HUES64 (cell line): ENCODE measurements around the gene C1orf87.

Experiments
- H3K27ac ChIP-seq: 2 replicates; pipeline ENCODE4 v1.7.0; 2013; ENCODE audit warnings: low read depth, low read length, inconsistent platforms
- H3K27me3 ChIP-seq: 2 replicates; pipeline ENCODE4 v1.6.1; 2013; ENCODE audit warnings: mild to moderate bottlenecking, low read length; ENCODE audit not compliant: insufficient read depth
- H3K36me3 ChIP-seq: 2 replicates; pipeline ENCODE4 v1.6.1; 2013; ENCODE audit warnings: mild to moderate bottlenecking, low read length; ENCODE audit not compliant: insufficient read depth
- H3K4me1 ChIP-seq: 2 replicates; pipeline ENCODE4 v1.6.1; 2013; ENCODE audit warnings: mild to moderate bottlenecking, low read length, moderate library complexity; ENCODE audit not compliant: insufficient read depth
- H3K4me3 ChIP-seq: 2 replicates; pipeline ENCODE4 v1.5.1; 2013; ENCODE audit warnings: mild to moderate bottlenecking, low read length, moderate library complexity
- H3K9ac ChIP-seq: 2 replicates; pipeline ENCODE4 v1.6.1; 2013; ENCODE audit warnings: mild to moderate bottlenecking, low read depth, low read length
- H3K9me3 ChIP-seq: 2 replicates; pipeline ENCODE4 v1.6.1; 2013; ENCODE audit warnings: low read depth, low read length; ENCODE audit not compliant: insufficient read depth
- WGBS: fragments of 150-250, 120-280 bp; methylation state at CpG from one replicate; pipeline ENCODE4 v1.1.7; 2013; ENCODE audit warnings: missing lambda C conversion rate; 5-methylcytosine and 5-hydroxymethylcytosine counted together

Gene C1orf87

GRCh38 chr1:60034999-60035398, 38.6 kb downstream of the C1orf87 start:
- Histone ChIP-seq H3K9ac (no peak overlapping the region), H3K4me3 (no peak overlapping the region), H3K4me1 (no peaks in the 10 kb centered on the region), H3K9me3 (no peaks in the 10 kb centered on the region), H3K27ac (no peak overlapping the region), H3K36me3 (no peaks in the 10 kb centered on the region), H3K27me3 (no peaks in the 10 kb centered on the region)
- 80% methylated on average over 2 of the region's 2 CpGs for WGBS

- Histone ChIP-seq H3K27me3 (no peaks in the 10 kb centered on the region), H3K27ac (no peak overlapping the region), H3K4me1 (no peaks in the 10 kb centered on the region), H3K4me3 (no peak overlapping the region), H3K36me3 (no peaks in the 10 kb centered on the region), H3K9ac (no peak overlapping the region), H3K9me3 (no peaks in the 10 kb centered on the region)
- 100% methylated on average over 1 of the region's 1 CpG for WGBS
Observed at GRCh38 chr1:60033066-60033465, 40.5 kb downstream of the C1orf87 start.

- Histone ChIP-seq H3K27me3 (no peaks in the 10 kb centered on the region), H3K27ac (no peak overlapping the region), H3K36me3 (no peaks in the 10 kb centered on the region), H3K9ac (no peak overlapping the region), H3K4me3 (no peak overlapping the region), H3K9me3 (no peaks in the 10 kb centered on the region), H3K4me1 (no peaks in the 10 kb centered on the region)
- WGBS, result 92% methylated on average over 2 of the region's 3 CpGs
Observed at GRCh38 chr1:60031146-60031545, 42.4 kb downstream of the C1orf87 start.

GRCh38 chr1:60025552-60025951, 48.0 kb downstream of the C1orf87 start:
- H3K4me3 ChIP-seq, result no peak overlapping the region
- no peaks in the 10 kb centered on the region for H3K4me1 ChIP-seq
- H3K9me3 ChIP-seq, result no peaks in the 10 kb centered on the region
- H3K27ac ChIP-seq, result no peak overlapping the region
- H3K27me3 ChIP-seq, result no peaks in the 10 kb centered on the region
- H3K9ac ChIP-seq, result no peak overlapping the region
- no peaks in the 10 kb centered on the region for H3K36me3 ChIP-seq

GRCh38 chr1:60017508-60018205, 55.9 kb downstream of the C1orf87 start:
- no peaks in the 10 kb centered on the region; the same call in 1 of the 2 replicates for H3K4me1 ChIP-seq

GRCh38 chr1:60010690-60011089, 62.9 kb downstream of the C1orf87 start:
- H3K9ac ChIP-seq, result no peak overlapping the region
- no peaks in the 10 kb centered on the region for H3K9me3 ChIP-seq
- H3K27ac ChIP-seq, result no peak overlapping the region
- H3K27me3 ChIP-seq, result no peaks in the 10 kb centered on the region
- H3K4me3 ChIP-seq, result no peak overlapping the region
- WGBS, result no CpG with 5 or more reads among the region's 1 CpG
- no peaks in the 10 kb centered on the region; the same call in 1 of the 2 replicates for H3K4me1 ChIP-seq
- no peaks in the 10 kb centered on the region for H3K36me3 ChIP-seq

More at GRCh38 chr1:60017508-60018205, 55.9 kb downstream of the C1orf87 start:
- H3K36me3 ChIP-seq, result no peaks in the 10 kb centered on the region
- H3K9me3 ChIP-seq, result no peaks in the 10 kb centered on the region
- H3K4me3 ChIP-seq, result no peak overlapping the region
- H3K9ac ChIP-seq, result no peak overlapping the region
- no peaks in the 10 kb centered on the region for H3K27me3 ChIP-seq
- 97% methylated on average over 4 of the region's 4 CpGs for WGBS
- no peak overlapping the region for H3K27ac ChIP-seq

- no peak overlapping the region for H3K27ac ChIP-seq
- H3K4me3 ChIP-seq, result no peak overlapping the region
- no peaks in the 10 kb centered on the region for H3K27me3 ChIP-seq
- no peak overlapping the region for H3K9ac ChIP-seq
- H3K4me1 ChIP-seq, result no peaks in the 10 kb centered on the region
- no peaks in the 10 kb centered on the region for H3K9me3 ChIP-seq
- no peaks in the 10 kb centered on the region for H3K36me3 ChIP-seq
- WGBS, result 91% methylated on average over 4 of the region's 4 CpGs
Observed at GRCh38 chr1:60008500-60008899, 65.1 kb downstream of the C1orf87 start.

- H3K9me3 ChIP-seq, result no peaks in the 10 kb centered on the region
- no peak overlapping the region for H3K9ac ChIP-seq
- no peaks in the 10 kb centered on the region for H3K27me3 ChIP-seq
- WGBS, result 95% methylated on average over 3 of the region's 3 CpGs
- peaks cover 21% of the 10 kb centered on the region for H3K4me1 ChIP-seq
- no peak overlapping the region for H3K4me3 ChIP-seq
- no peak overlapping the region for H3K27ac ChIP-seq
- no peaks in the 10 kb centered on the region for H3K36me3 ChIP-seq
Observed at GRCh38 chr1:60000625-60001024, 72.9 kb downstream of the C1orf87 start.

- no peaks in the 10 kb centered on the region for H3K9me3 ChIP-seq
- H3K9ac ChIP-seq, result no peak overlapping the region
- H3K36me3 ChIP-seq, result no peaks in the 10 kb centered on the region
- WGBS, result 81% methylated on average over 2 of the region's 2 CpGs
- no peaks in the 10 kb centered on the region for H3K27me3 ChIP-seq
- no peak overlapping the region for H3K27ac ChIP-seq
- H3K4me1 ChIP-seq, result peaks cover 21% of the 10 kb centered on the region
- no peak overlapping the region for H3K4me3 ChIP-seq
Observed at GRCh38 chr1:59999746-60000145, 73.8 kb downstream of the C1orf87 start.

GRCh38 chr1:59999006-59999405, 74.6 kb downstream of the C1orf87 start:
- H3K4me1 ChIP-seq, result peaks cover 21% of the 10 kb centered on the region
- WGBS, result 100% methylated on average over 1 of the region's 3 CpGs

GRCh38 chr1:59997479-59998115, 76.0 kb downstream of the C1orf87 start:
- no peaks in the 10 kb centered on the region for H3K9me3 ChIP-seq
- H3K4me1 ChIP-seq, result peaks cover 21% of the 10 kb centered on the region
- no peak overlapping the region for H3K27ac ChIP-seq
- H3K27me3 ChIP-seq, result no peaks in the 10 kb centered on the region
- H3K4me3 ChIP-seq, result no peak overlapping the region
- 43% methylated on average over 2 of the region's 2 CpGs for WGBS
- H3K9ac ChIP-seq, result no peak overlapping the region
- H3K36me3 ChIP-seq, result no peaks in the 10 kb centered on the region

More at GRCh38 chr1:59999006-59999405, 74.6 kb downstream of the C1orf87 start:
- Histone ChIP-seq H3K27me3 (no peaks in the 10 kb centered on the region), H3K36me3 (no peaks in the 10 kb centered on the region), H3K9me3 (no peaks in the 10 kb centered on the region), H3K27ac (no peak overlapping the region), H3K9ac (no peak overlapping the region), H3K4me3 (no peak overlapping the region)
